GM19438 (cell line): ENCODE results near the gene STK32C.
A peak's percentile ranks its signal among the peaks of the same experiment; 100 is the strongest.

Source experiments
- ATAC-seq: cut with Tn5 transposase; IDR thresholded peaks from one replicate; pipeline ENCODE4 v1.9.1; 2021; ENCODE audit warnings: low read depth; ENCODE audit not compliant: unreplicated experiment

Gene STK32C

DNA sequence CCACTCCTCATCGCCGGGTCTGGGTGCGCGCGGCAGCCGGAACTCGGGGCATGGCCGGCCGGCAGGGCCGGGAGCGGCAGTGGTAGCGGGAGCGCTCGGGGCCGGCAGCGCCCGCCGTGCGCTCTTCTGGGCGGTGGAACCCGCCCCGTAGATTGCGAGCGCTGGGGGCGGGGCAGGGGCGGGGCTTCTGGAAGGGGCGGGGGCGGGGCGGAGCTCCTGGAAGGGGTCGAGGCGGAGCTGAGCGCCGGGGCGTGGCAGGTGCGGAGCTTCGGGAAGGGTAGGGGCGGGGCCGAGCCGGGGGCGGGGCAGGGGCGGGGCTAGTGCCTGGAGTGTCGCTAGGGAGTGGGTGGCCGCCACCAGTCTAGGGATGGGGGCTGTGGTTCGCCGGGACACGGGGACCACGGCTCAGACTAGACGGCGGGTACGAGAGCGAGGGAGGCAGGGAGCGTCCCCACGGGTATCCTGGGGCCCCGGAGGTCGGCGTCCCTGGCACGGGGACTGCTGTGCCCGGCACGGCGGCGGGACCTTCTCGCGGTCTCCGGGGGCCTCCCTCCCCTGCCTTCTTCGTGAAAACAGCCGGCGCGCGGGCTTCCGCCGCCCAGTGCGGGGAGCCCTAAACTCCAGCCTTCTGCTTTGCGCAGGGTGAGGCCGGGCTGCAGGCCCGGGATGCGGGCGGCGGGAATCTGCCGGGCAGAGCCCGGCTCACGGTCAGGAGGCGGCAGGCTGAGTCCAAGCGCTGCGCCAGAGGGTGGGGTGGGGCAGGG lies at the start of gene STK32C:
TSS of gene STK32C (minus strand) at position 128 of the 764 bp plus-strand sequence. CDS start at position 11, 117 bp downstream.
- ATAC-seq, result peak; percentile 71

DNA sequence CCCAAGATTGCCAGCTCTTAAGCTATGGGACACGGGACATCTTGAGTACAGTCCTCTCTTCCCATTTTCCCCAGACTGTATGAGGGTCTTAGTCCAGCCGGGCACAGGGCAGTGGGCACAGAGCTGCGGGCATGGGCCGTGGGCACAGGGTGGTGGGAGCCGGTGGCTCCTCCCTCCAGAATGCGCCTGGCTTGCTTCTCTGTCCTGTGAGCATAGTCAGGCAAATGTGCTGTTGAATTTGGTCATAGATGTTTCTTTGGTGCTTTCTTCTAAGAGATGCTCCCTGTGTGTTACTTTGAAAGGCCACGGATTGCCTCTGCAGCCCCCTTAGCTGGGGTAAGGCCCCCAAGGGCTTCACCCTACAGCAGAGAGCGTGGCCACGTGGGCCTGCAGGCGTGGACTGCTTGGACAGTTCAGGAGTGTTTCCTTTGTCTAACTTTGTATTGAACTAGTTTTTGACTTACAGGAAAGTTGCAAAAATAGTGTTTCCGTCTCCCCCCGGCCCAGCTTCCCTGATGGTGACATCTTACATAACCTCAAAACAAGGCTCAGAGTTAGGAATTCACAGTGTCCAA lies 49.0 kb upstream of the STK32C start:
- no peak for ATAC-seq

DNA sequence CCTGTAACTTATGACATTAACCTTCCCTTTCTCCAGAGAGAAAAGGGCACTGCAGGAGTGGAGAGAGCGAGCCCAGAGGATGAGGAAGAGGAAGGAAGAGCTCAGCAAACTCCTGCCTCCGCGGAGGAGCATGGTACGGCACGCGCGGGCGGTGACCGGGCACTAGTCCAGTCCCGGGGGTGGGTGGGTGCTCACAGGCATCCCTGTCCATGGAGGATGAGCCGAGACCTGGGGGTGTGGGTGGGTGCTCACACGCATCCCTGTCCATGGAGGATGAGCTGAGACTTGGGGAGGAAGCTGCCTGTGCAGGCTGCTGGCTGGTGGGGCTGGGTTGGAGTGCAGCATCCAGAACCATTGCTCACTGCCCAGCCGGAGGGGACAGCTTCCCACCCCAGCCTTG lies 48.0 kb upstream of the STK32C start:
- ATAC-seq, result no peak

DNA sequence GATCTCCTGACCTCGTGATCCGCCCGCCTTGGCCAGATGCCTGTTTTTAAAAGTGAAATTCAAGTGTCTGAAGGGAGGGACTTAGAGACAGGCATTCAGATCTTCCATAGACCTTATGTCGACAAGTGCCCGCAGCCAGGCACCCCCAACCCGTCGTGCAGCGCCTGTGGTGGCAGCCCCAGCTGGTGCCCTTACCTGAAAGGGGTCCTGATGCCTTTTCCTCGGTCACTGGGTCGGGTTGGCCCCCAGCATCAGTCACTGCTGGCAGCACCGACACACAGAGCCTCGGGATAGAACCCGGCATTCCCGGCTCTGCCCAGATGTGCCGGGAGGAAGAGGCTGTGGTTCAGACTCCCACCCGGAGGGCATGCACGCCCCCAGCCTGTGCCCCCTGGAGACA lies 47.5 kb upstream of the STK32C start:
- no peak for ATAC-seq

DNA sequence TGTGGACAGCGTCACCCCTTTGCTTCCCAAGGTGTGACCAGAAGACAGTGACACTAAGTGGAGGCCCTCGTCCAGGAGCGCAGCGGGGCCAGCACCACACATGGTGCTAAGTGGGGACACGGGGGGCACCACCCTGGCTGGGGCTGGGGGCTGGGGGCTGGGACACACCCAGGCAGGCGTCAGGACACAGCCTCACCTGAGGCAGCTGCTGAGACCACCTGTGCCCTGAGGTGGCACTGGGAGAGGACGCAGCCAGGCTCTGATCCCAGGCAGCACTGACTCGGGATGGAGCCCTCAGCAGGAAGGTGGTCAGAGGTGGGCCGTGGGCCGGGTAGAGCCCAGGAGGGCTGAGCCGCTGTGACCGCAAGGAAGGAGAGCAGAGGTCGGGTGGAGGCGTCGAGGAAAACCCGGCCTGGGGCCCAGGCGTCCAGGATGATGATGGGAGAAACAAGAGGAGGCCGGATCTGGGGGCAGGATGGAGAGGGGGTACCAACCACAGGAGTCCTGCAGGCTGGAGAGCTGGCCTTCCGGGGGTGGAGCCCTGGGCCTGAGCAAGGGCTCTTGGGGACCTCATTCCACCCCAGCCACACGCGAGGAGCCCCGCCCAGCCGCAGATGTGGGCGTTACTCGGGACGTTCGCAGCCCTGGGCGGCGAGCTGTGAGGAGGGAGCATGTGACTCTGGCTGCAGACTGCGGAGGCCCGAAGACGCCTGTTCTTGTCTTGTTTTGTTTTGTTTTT lies 46.8 kb upstream of the STK32C start:
- ATAC-seq, result no peak

DNA sequence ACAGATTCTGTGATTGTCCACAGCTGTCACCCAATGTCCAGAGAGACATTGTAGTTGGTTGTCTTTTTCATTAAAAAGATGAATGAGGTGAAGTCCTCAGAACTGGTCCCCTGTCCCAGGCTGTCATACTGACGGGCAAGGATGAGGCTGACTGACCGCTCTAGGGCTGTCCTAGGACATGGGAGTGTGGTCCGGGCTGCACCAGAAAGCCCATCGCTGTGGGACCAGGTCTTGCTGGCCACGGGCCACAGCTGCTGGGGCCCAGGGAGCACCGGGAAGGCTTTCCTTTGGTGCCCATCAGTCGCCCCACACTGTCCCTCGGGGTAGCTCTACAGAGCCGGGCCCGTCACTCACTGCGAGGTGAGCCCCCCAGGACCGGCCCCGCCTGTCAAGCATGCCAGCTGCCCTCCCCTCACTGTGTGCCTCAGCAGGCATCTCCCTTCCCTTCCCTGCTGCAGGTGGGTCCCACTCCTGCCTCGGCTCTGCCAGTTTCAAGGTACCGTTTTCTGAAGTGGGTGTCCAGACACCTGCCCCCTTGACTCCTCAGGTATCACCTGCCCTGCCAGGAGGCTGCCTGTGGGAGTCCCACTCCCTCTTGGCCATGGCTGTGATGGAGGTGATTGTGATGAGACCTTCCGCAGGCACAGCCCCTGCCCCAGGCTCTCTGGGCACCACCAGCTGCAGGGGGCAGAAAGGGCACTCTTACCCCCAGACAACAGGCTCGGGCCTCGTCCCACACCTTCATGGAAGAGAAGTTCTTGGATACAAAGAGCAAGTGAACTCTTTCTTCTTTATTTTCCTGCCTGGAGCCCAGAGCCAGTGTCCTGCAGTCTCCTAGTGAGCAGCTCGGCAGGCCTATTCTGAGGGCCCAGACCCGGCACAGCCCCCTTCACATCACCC lies 46.0 kb upstream of the STK32C start:
- ATAC-seq, result no peak

DNA sequence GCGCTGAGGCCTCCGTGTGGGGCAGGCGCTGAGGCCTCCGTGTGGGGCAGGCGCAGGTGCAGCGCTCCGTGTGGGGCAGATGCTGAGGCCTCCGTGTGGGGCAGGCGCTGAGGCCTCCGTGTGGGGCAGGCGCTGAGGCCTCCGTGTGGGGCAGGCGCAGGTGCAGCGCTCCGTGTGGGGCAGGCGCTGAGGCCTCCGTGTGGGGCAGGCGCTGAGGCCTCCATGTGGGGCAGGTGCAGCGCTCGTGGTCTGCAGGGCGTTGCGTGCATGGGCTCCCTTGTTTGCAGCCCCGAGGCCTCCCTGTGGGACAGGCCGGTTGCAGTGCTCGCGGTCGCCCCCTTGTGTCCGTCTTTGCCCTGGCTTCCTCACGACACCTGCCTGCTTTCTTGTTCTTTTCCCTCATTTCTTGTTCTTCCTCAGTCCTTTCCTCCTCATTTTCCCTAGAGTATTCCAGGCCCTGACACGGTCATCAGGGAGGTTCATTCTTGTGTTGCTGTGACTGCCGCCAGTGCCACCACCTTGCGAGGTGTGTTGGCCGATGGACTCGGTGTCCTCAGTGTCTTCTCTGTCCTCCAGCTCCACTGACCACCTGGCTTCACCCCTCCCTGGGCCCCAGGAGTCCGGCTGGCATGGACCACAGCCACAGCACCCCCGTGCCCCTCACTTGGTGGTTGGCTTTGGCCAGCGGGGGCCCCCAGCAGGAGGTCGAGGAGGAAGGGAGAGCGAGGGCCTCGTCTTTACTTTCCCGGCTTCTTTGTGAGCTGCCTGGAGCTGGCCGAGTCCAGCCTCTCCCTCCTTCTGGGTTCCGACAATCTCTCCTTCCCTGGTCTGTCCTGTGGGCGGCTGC lies 44.9 kb upstream of the STK32C start:
- peak; percentile 68 for ATAC-seq

DNA sequence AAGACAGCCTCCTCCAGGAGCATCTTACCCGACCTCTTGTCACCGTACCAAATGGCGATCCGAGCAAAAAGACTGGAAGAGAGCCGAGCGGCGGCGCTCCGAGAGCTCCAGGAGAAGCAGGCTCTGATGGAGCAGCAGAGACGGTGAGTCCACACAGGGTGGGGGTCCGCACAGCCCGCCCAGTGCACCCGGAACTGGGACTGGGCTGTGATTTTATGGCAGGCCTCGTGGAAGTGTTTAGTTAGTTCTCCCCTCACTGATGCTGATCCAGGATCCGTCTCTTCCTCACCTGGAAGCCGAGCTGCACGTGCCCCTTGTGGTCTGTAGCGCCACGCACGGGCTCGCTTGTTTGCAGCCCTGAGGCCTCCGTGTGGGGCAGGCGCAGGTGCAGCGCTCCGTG lies 43.9 kb upstream of the STK32C start:
- ATAC-seq, result no peak

DNA sequence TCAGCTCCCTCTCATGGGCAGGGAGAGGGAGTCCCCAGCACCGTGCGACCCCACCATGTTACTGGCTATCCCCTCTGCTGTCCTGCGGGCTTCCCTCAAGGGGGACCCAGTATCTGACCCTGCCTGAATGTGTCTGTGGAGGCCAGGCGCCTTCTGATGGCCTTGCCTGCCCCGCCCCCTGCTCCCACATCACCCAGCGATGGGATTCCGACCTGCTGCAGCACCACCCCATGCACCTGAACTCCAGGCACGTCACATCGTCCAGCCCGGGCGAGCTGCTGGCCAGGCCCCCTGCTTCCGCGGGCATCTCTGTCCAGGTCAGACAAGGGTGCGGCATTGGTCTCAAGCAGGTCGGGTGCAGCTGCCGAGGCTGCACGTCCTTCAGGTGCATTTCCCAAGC lies 43.2 kb upstream of the STK32C start:
- ATAC-seq, result no peak

DNA sequence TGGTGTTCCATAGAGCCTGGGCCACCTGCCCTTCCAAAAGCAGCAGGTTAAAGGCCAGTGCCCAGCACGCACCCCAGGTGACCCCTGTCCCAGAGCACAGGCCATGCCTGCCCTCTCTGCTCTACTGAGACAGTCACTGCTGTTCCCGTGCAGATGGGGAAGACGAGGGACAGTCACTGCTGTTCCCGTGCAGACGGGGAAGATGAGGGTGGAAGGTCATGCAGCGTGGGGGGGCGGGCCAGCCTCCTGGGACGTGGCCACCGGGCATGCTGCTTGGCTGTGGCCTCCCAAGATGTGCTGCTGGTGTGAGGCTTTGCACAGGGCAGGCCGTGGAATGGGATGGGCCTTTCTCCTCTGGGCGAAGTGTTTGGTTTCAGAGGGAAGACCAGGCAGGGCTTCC lies 42.6 kb upstream of the STK32C start:
- no peak for ATAC-seq

DNA sequence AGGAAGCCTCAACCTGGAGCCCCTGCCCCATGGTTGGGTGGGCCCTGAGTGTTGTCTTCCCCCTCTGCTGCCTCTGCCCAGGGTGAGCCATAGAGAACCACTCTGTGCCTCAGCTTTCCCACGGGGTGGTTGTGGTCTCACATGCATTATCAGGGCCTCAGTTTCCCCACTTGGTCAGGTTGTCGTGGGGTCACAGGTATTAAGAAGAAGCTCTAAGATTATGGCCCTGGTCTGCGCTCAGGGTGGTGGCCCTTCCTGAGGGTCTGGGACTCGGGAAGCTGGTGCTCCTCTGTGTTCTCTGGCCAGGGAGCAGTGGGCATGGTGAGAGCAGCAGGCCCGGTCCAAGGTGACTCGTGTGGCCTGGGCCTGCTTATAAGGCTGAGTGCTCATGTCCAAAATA lies 42.0 kb upstream of the STK32C start:
- ATAC-seq, result no peak

DNA sequence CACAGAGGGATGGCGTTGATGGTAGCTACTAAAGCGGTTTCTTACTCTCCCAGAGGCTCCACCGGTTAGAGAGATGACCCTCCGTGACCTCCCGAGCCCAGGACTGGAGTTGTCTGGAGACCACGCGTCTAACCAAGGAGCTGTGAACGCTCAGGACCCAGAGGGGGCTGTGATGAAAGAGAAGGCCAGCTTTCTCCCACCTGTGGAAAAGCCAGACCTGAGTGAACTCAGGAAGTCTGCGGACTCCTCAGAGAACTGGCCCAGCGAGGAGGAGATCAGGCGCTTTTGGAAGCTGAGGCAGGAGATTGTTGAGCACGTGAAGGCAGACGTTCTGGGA lies 40.1 kb upstream of the STK32C start:
- ATAC-seq, result no peak

DNA sequence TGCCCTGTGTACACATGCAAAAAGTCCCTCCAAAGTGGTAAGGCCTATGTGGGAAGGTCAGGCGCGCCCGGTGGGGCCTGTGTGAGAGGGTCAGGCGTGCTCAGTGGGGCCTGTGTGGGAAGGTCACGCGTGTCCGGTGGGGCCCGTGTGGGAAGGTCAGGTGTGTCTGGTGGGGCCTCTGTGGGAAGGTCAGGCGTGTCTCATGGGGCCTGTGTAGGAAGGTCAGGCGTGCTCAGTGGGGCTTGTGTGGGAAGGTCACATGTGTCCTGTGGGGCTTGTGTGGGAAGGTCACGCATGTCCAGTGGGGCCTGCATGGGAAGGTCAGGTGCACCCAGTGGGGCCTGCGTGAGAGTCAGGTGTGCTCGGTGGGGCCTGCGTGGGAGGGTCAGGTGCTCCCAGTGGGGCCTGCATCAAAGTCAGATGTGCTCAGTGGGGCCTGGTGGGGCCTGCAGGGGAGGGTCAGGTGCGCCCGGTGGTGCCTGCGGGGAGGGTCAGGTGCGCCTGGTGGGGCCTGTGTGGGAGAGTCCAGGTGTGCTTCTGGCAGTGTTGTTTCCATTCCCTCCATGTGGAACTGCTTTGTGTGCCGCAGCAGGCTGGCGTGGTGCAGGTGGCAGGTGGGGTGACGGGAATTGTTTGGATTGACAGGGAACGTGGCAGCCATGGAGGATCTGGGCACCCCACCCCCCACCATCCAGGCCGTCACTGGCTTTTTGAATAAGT lies 39.6 kb upstream of the STK32C start:
- no peak for ATAC-seq

DNA sequence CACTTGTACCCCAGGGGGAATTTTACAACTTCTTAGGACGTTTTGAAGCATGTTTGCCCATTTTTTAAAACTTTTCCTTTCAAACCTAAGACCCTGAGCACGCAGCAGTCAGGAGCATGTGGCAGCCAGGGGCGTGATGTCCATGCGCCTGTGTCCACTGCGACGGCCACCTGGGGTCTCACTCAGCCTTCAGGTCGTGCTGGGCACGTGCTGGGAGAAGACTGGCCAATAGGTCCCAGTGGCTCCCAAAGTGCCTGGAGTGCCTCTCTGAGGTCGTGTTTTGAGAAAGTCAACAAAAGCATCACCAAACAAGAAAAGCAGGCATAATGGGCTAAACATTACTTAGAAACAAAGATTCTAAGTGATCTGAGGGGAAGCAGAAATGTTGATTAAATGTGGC lies 39.1 kb upstream of the STK32C start:
- no peak for ATAC-seq

DNA sequence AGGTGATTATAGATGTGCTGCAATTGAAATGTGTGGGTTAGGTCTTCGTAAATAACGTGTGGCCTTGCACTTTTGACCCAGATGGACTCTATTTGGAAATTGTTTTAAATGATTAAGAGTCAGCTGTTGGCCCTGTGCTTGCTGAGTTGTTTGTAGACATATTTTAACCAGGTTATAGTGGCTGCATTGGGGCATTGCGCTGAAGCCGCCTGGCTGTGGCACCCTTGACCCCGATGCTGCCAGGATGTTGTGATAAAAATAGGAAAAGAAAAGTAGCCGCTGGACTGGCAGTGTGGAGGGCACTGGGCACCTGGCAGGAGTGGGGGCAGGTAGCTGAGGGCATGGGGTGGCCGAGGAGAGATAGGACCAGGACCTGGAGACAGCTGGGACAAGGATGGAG lies 37.6 kb upstream of the STK32C start:
- no peak for ATAC-seq

DNA sequence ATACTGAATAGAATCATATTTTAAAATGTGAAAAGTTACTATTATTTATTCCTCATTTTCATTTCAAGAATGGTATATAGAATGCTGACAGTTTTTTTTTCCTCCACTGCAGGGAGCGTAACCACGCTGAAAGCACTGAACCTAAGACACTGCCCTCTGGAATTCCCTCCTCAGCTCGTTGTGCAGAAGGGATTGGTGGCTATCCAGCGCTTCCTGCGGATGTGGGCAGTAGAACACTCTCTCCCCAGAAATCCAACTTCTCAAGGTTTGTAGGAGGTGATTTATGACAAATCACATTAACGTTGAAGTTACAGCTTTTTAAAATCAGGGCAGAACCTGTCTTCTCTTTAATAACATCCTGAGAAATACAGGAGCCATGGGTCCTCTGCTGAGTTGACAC lies 36.6 kb upstream of the STK32C start:
- no peak for ATAC-seq

DNA sequence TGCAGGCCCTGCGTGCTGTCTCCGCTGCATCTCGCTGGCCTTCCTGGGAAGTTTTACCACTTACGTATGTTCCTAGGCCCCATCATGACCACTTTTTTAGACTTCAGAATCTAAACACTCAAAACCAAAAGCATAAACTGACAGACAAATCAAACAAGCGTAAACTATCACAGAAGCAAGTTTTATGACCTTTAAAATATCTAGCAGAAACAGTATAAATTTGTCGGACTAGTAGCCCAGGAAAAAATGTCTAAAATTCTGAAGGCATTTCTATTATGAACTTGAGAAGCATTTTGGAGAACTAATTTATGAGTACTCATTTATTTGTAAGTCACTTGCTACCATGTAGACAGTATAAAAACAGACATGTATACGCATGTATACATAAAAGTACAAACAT lies 34.8 kb upstream of the STK32C start:
- ATAC-seq, result no peak

DNA sequence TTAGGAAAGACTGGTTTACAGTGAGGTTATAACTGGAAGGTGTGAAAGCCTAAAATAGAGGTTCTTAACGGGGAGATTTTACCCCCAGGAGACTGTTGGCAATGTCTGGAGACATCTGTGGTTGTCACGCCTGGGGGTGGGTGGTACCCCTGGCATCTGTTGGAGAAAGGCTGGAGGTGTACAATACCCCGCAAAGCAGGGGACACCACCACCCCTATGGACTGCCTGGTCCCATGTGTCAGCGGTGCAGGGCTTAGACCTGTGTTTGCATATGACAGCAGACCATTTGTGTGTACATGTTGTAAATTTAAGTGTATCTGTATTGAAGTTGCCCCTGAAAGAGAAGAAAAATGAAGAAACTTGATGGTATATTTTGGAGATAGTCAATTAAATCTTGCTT lies 34.0 kb upstream of the STK32C start:
- no peak for ATAC-seq

DNA sequence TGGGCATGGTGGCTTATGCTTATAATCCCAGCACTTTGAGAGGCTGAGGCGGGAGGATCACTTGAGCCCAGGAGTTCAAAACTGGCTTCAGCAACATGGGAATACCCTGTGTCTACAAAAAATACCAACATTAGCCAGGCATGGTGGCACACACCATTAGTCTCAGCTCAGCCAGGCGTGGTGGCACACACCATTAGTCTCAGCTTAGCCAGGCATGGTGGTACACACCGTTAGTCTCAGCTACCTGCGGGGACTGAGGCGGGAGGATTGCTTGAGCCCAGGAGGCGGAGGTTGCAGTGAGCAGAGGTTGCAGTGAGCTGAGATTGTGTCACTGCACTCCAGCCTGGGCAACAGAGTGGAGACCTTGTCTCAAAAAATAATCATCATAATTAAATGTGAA lies 33.3 kb upstream of the STK32C start:
- no peak for ATAC-seq
